K562 (cell line): ENCODE measurements around the gene SFXN5. TPM values are rescaled to one million over a fixed set of nuclear protein-coding genes. Genes with fewer than 3 reads are reported as not detected.

Source experiments
- ATAC-seq: fragments of 200-7000 bp; cut with Tn5 transposase; 3 replicates; pipeline ENCODE4 v1.9.1; 2020; ENCODE audit warnings: moderate library complexity
- BruUV-seq: library from RNA; stranded (reverse); fragments of 400-500 nt; replicated peaks from 2 replicates; lab custom pipeline; 2021; lab: Mats Ljungman, UMichigan
- CTCF ChIA-PET: fragments of 300-600 bp; formaldehyde crosslinking; extraction: SDS; loops from one replicate; lab custom pipeline; 2021; ENCODE audit warnings: low intra/inter-chr PET ratio; lab: Yijun Ruan, JAX
- POLR2A ChIA-PET: fragments of 300-600, 350-650 bp; sonication (Branson Sonifier 250); formaldehyde crosslinking; extraction: SDS; loops from one replicate; lab custom pipeline; 2021; ENCODE audit warnings: antibody characterized with exemption, inconsistent platforms; lab: Yijun Ruan, JAX
- DNase-seq, 4 experiments: peaks; one replicate each; pipeline versions ENCODE4 v3.0.0 to v3.0.0-alpha.2; 2011 to 2018; ENCODE audit warnings: low spot score in 3 of 4, mixed read lengths in 3 of 4; ENCODE audit errors: extremely low read depth in 1 of 4
- FAIRE-seq: peaks from 2 replicates; lab custom pipeline; 2011; peaks lifted over from hg19 to GRCh38; lab: Jason Lieb, UNC
- H2AFZ ChIP-seq: 2 replicates; pipeline ENCODE4 v1.6.0; 2011; ENCODE audit warnings: low read depth, low read length, control low read depth, inconsistent platforms
- H3K27ac ChIP-seq: fragments of 200-600 bp; 3 replicates; pipeline ENCODE4 v1.8.0; 2011; ENCODE audit warnings: low read depth, mild to moderate bottlenecking, control low read depth, inconsistent platforms, low read length, moderate library complexity, mixed read lengths; ENCODE audit errors: extremely low read depth
- H3K27me3 ChIP-seq, 2 experiments: fragments of 300-600 bp in 1 of 2; 2 replicates in 1 of 2; 3 replicates in 1 of 2; pipeline versions ENCODE4 v1.6.0 to v1.8.0; 2011; ENCODE audit warnings: inconsistent platforms in 2 of 2, low read length in 2 of 2, mild to moderate bottlenecking in 1 of 2, mixed read lengths in 1 of 2, moderate library complexity in 1 of 2; ENCODE audit not compliant: control insufficient read depth in 2 of 2, insufficient read depth in 2 of 2
- H3K36me3 ChIP-seq: fragments of 300-600 bp; 3 replicates; pipeline ENCODE4 v1.8.0; 2011; ENCODE audit warnings: mild to moderate bottlenecking, low read length, inconsistent platforms; ENCODE audit not compliant: control insufficient read depth, insufficient read depth
- H3K4me1 ChIP-seq, 2 experiments: fragments of 200-600 bp in 1 of 2; replicated peaks in 1 of 2; 2 replicates in 1 of 2; 3 replicates in 1 of 2; pipeline versions ENCODE4 v1.5.1 to v1.8.0; 2011; ENCODE audit warnings: inconsistent platforms in 2 of 2, low read length in 2 of 2, mild to moderate bottlenecking in 1 of 2, mixed read lengths in 1 of 2, moderate library complexity in 1 of 2; ENCODE audit not compliant: control insufficient read depth in 2 of 2, insufficient read depth in 2 of 2
- H3K4me2 ChIP-seq: 2 replicates; pipeline ENCODE4 v1.6.1; 2011; ENCODE audit warnings: low read length, control low read depth, inconsistent platforms, mixed read lengths; ENCODE audit not compliant: insufficient read depth
- H3K4me3 ChIP-seq: fragments of 200-600 bp; sonication (generic), shearing (Covaris generic); 2 replicates; pipeline ENCODE4 v1.5.1; 2016; ENCODE audit warnings: control low read depth, inconsistent platforms
- H3K79me2 ChIP-seq: fragments of 200-600 bp; 3 replicates; pipeline ENCODE4 v1.8.0; 2011; ENCODE audit warnings: low read length, inconsistent platforms; ENCODE audit not compliant: control insufficient read depth, insufficient read depth
- H3K9ac ChIP-seq, 2 experiments: 2 replicates each; pipeline versions ENCODE4 v1.6.0 to v1.6.1; 2011; ENCODE audit warnings: low read depth in 2 of 2, low read length in 2 of 2, control low read depth in 1 of 2, inconsistent platforms in 1 of 2, mild to moderate bottlenecking in 1 of 2, mixed read lengths in 1 of 2; ENCODE audit not compliant: insufficient read depth in 1 of 2
- H3K9me1 ChIP-seq: one replicate; pipeline ENCODE4 v1.6.0; 2011; ENCODE audit warnings: inconsistent platforms, mild to moderate bottlenecking, low read length, moderate library complexity; ENCODE audit not compliant: control insufficient read depth, insufficient read depth
- H3K9me3 ChIP-seq: replicated peaks from 2 replicates; pipeline ENCODE4 v1.5.1; 2011; ENCODE audit warnings: low read depth, low read length, inconsistent platforms; ENCODE audit not compliant: control insufficient read depth, insufficient read depth
- H4K20me1 ChIP-seq: replicated peaks from 2 replicates; pipeline ENCODE4 v1.6.1; 2011; ENCODE audit warnings: low read length, inconsistent platforms, mixed read lengths; ENCODE audit not compliant: control insufficient read depth, insufficient read depth
- ELF1 ChIP-seq: fragments of 200-800 bp; sonication (Bioruptor generic); IDR thresholded peaks from 2 replicates; pipeline ENCODE4 v1.6.1; 2016; ENCODE audit warnings: missing genetic modification characterization, missing compliant biosample characterization
- ETV5 ChIP-seq: sonication (generic); formaldehyde crosslinking; IDR thresholded peaks from 2 replicates; pipeline ENCODE4 v1.4.0; 2020; ENCODE audit warnings: low read depth, mild to moderate bottlenecking, missing genetic modification reagents
- HMG20B ChIP-seq: fragments of 250-450 bp; sonication (Bioruptor Pico); IDR thresholded peaks from 2 replicates; pipeline ENCODE4 v1.5.0; 2021; ENCODE audit warnings: mild to moderate bottlenecking
- ZNF197 ChIP-seq: fragments of 200-800 bp; sonication (Bioruptor generic); IDR thresholded peaks from 2 replicates; pipeline ENCODE4 v1.6.1; 2016; ENCODE audit warnings: low read depth, missing genetic modification characterization, missing compliant biosample characterization
- ZNF253 ChIP-seq: fragments of 250-450 bp; sonication (Bioruptor Pico); conservative IDR thresholded peaks from 2 replicates; pipeline ENCODE4 v1.6.1; 2021; ENCODE audit warnings: mild to moderate bottlenecking
- ZNF778 ChIP-seq: fragments of 450-650 bp; formaldehyde crosslinking; IDR thresholded peaks from 2 replicates; pipeline ENCODE4 v1.4.0; 2020; ENCODE audit warnings: mild to moderate bottlenecking, moderate library complexity
- WGBS: fragments of 100-300 bp; shearing (Covaris generic); methylation state at CpG from one replicate; pipeline ENCODE4 v1.1.6; 2016; ENCODE audit warnings: low coverage, mixed read lengths; ENCODE audit not compliant: insufficient coverage; ENCODE audit errors: missing lambda C conversion rate; 5-methylcytosine and 5-hydroxymethylcytosine counted together
- in situ Hi-C: fragments of 300-500 bp; cut with MboI; formaldehyde crosslinking; loops from 4 replicates; pipeline ENCODE4 v1.15.0; 2018; ENCODE audit warnings: inconsistent platforms, mixed read lengths
- intact Hi-C: fragments of 100-400 bp; cut with micrococcal nuclease; formaldehyde crosslinking; loops from 2 replicates; pipeline ENCODE4 v1.14.2; 2022
- polyA plus RNA-seq, 8 experiments: library from polyadenylated mRNA; depleted of rRNA in 4 of 8; stranded (reverse) in 5 of 8; unstranded in 3 of 8; fragments of >200 nt; fragmentation: Nextera tagmentation in 2 of 8; fragmentation: Illumina TruSeq in 1 of 8; extraction: Ambion mirVana in 2 of 8; extraction: Trizol in 1 of 8; gene quantifications; 2 replicates each; pipeline versions ENCODE4 v1.2.1 to v1.2.3, GENCODE V29; 2011 to 2014; ENCODE audit warnings: inconsistent platforms in 1 of 8, missing spikeins in 1 of 8
- total RNA-seq, 7 experiments: library from RNA; depleted of rRNA in 6 of 7; stranded (reverse); fragments of >200 nt in 6 of 7; fragmentation: Illumina TruSeq in 2 of 7; extraction: Trizol in 2 of 7; gene quantifications; 2 replicates each; pipeline versions ENCODE4 v1.2.1 to v1.2.3, GENCODE V29; 2011 to 2021; ENCODE audit warnings: low replicate concordance in 1 of 7

The SFXN5 gene
- total and polyA plus RNA-seq, 9 of the 15 experiments (the other 6 are each of a cell fraction or from before 2014, with no cell fraction given): 8.3 to 22.6 (median 16.0) TPM

DNA sequence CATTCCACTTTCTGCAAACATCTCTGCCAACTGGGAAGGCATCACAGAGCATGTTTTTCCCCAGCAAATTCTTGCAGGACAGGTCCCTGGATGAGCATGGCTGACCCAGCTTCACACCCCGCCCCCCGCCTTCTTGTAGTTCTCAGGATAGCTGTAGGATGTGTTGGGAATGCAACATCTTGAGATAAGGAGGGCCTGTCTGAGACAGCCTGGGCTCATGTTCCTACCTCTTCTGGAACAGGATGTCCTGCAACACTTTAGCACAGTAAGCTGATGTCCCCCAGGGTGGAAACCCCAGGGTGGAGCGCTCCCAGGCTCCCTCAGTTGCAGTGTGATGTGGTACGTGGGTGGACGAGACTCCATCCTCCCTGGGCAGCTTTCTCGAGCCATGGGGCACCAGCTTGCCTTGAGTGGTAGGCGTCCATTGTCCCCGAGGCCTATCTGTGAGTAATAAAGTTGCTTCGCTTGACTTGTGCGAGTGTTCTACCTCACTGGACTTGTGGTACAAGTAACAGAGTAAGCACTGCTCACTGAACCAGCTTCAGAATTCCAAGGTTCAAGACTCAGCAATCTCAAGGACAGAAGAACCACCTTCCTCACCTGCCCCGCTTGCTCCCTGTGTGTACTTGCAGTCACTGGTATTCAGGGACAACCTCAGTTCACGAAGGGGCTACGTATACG lies 105.6 kb downstream of the SFXN5 start (continued):
- no peak for TF ChIP-seq ZNF197 (CRISPR knock-in tag)
- TF ChIP-seq ETV5: no peak

- POLR2A ChIA-PET: interaction anchor here (0.8 kb wide), 1 partner anchor 147 kb away, joined by 3 read pairs; no protein-coding TSS in a partner anchor
Observed at GRCh38 chr2:72965016-72965415, 106.5 kb downstream of the SFXN5 start.

More at GRCh38 chr2:72965016-72965415, 106.5 kb downstream of the SFXN5 start:
- no peak for FAIRE-seq
- Histone ChIP-seq H3K27me3 (no peaks in the 10 kb centered on the region), H3K9me1 (no peaks in the 10 kb centered on the region), H3K4me2 (no peak overlapping the region), H3K36me3 (no peaks in the 10 kb centered on the region), H4K20me1 (no peaks in the 10 kb centered on the region; the same call in 1 of the 2 replicates), H3K9ac (no peak overlapping the region), H3K79me2 (no peaks in the 10 kb centered on the region), H3K9me3 (no peaks in the 10 kb centered on the region), H3K4me1 (peaks cover 0 to 10% of the 10 kb centered on the region in 2 experiments; a peak in 1 of 5 replicates), H3K4me3 (no peak overlapping the region), H3K27ac (no peak overlapping the region), H2AFZ (no peak overlapping the region)
- no peak for TF ChIP-seq ZNF253 (CRISPR knock-in tag)
- TF ChIP-seq ZNF778 (CRISPR knock-in tag): no peak
- TF ChIP-seq HMG20B: no peak
- TF ChIP-seq ELF1 (tag): no peak
- in situ Hi-C loops (no loop called here), intact Hi-C loops (no loop called here)
- CTCF ChIA-PET: no interaction called here
- no peak for DNase-seq
- WGBS: 69% methylated on average over 11 of the region's 12 CpGs
- no peak for ATAC-seq
- BruUV-seq: no TSS peak
